ENCODE measurements around the gene IL22RA2.

IL22RA2 gene

DNA sequence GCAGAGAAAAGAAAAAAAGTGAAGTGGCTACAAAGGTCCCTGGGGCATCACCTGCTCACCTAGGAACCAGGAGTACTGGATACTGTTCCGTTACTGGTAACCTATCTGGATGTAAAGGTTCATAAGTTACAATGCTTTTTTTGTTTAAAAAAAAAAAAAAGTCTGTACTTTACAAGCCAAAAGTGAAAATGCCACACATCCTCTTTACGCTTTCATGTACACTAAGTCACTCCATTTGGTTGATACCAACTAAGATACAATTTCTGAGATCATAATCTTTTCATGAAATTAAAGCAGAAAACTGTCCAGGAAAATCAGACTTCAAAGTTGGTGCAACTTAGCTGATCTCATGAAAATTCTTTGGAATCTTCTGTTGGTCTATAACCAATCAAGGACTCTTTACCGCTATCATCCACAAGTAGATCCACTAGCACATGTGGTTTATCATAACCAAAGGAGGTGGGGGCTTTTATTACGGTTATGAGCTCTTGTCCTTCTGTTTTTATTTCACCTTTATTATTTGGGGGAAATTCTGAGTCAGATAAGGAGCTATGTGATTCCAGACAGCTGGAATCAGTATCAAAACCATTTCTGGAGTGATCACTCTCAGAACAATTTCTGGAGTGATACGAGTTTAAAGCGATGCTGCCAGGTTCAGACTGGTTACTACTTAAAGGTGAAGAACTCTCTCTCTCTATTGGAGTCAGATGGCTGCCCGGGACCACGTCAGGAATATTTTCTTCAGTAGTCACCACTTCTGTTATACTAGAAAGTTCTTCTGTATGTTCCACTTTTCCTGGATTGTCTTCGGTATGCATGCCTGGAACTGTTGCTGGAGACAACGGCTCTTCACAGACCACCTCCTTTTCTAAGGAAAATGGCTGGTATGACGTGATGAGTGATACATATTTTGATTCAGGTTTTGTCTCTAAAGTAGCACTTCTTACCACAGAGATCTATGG lies 24.5 kb upstream of the IL22RA2 start:
- DNase-seq (ENCODE audit: low read depth): no peak

DNA sequence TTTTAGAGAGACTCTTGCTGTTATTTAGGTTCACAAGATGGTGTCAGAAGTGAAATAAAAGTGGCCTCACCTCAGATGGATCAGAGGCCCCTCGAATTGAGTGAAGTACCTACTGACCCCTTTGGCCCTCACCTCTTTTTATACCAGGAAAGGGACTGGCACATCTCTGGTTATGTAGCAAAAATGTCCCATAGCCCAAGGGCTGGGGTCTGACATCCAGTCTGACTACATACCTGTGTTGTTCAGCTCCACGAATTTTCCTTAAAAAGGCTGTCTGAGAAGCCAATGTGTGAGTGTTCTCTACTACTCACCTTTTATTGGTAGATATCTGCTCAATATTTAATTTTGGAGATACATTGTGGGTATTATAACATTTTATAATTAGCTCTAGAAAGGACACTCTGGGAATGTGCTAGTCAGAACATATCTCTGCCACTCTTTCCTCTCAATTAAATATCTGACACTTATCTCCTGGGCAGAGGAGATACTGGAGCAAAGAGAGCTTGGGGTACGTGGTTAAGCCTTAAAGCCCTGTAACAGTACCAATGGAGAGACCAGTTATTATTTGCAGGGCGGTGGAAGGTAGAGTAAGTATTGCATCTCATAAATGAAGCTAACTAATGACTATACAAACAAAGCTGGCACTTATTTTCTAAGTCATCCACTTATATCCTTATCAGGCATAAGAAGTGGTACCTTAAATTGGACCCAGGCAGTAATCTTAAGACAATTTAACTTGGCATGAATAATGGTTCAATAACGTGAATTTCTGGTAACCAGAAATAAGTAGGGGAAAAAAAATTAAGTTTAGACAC lies 20.0 kb upstream of the IL22RA2 start:
- DNase-seq (ENCODE audit: low read depth): no peak

DNA sequence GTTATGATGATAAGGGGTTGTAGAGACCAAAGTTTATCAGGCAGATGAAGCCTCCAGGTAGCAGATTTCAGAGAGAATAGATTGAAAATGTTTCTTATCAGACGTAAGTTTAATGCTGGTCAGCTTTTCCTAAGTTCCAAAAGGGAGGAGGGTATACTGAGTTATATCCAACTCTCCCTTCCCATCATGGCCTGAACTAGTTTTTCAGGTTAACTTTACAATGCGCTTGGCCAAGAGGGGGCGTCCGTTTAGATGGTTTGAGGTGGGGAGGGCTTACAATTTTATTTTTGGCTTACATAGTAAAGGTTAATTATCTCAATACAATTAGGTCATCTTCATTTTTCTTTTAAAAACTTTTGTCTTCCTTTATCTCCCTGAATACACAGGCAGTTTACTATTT lies 19.4 kb upstream of the IL22RA2 start:
- no peak for DNase-seq (ENCODE audit: low read depth)

DNA sequence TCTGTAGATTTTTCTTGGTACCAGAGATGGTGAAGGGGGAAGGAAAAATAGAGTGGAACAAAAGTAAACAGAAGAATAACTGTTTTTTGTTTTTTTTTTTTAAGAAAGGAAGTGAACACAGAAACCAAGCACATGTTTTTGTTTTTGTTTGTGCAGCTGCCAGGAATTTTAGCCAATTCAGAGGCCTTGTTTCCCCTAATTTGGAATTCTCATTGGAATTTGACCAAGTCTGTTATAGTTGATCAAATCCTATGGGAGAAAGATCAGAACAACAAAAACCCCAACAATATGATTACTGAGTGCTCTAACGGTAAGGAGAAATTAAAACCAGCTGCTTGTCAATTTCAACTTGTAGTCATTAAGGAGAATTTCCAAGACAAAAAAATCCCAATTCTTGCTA lies 18.2 kb upstream of the IL22RA2 start:
- DNase-seq (ENCODE audit: low read depth): no peak

DNA sequence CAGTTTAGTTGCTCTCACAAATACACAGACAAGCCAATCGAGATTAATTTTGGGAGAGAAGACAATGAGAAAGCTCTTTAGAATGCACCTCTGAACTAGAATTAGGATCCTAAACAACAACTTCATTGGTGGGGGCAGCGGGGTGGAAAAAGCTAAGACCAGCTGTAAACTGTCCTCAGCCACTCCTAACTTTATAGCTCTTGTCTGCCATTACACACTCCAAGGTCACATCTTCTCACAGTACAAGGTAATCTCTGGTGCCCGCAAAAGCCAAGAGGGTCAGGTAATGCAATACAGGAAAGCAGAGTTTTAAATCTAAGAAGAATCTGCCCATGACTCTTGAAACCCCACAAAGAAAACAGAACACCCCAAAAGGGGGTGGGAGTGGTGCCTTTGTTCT lies 17.8 kb upstream of the IL22RA2 start:
- DNase-seq (ENCODE audit: low read depth): no peak

DNA sequence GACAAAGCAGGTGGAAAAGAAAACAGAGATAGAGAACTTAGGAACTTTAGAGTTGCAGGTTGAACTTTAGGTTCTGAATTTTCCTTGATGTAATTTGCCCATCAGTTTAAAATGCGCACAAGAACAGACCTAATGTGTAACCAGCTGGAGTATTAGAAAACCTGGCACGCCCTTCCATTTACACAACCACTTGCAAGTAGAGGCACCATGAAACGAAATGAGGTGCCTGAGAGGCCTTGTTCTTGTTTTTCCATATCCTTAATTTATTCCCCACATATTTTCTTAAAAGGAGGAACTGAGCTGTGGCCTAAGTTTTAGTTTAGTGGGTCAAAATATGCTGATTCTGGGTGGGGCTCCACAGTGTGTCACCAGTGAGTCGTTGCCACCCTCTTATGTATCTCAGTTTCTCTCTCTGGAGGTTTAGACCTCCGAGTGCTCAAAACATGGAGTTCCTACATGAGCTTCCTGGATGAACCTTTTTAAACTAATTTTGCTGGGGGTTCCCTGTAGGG lies 17.2 kb upstream of the IL22RA2 start:
- no peak for DNase-seq (ENCODE audit: low read depth)

DNA sequence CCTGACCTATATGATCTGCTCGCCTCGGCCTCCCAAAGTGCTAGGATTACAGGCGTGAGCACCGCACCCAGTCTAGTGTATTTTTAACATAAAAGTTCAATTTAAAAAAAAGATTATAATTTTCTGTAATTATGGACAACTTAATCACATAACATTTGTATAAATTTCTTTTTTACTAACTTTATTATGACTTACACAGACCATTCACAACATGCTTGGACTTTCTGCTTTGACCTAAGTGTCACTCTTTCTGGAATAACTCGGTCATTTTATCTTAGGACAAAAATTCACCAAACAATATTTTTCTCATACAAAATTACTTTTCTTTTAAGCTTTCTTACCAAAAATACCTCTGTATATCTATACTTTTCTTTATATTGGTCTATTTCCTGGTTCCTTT lies 15.4 kb upstream of the IL22RA2 start:
- DNase-seq (ENCODE audit: low read depth): no peak

DNA sequence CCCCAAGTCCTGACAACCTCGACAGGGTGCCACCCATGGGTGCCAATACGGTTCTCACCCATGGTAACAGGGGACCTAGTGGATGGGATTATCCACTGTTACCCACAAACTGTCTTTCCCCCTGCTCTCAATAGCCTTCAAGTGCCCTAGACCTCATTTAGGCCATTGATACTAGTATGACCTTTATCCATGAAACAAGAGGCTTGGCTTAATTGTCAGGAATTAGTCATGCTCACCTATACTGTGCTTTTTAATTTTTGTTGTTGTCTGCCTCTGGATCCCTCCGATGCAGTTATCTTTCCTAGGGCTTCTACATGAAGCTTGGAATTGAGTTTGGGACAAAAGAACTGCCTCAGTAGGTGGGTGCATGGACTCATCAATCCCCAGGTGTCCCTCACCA lies 11.8 kb upstream of the IL22RA2 start:
- DNase-seq (ENCODE audit: low read depth): no peak

DNA sequence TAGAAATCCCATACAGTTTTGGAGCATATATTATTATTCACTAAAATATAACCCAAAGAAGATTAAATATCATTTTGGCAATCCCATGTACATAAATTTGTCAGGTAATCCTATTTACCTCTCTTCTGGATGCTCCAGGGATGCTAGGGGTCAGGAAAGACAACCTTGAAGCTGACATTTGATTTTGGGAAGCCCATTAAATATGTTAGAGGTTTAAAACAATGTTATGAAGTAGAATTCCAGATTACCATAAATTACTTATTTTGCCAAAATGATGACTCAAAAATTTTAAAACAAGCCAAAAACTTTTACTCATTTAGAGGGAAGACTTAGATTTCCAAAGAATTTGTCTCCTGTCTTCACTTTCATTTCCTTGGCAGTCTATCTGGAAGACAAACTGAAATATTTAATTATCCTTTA lies 9.2 kb upstream of the IL22RA2 start:
- DNase-seq (ENCODE audit: low read depth): no peak

DNA sequence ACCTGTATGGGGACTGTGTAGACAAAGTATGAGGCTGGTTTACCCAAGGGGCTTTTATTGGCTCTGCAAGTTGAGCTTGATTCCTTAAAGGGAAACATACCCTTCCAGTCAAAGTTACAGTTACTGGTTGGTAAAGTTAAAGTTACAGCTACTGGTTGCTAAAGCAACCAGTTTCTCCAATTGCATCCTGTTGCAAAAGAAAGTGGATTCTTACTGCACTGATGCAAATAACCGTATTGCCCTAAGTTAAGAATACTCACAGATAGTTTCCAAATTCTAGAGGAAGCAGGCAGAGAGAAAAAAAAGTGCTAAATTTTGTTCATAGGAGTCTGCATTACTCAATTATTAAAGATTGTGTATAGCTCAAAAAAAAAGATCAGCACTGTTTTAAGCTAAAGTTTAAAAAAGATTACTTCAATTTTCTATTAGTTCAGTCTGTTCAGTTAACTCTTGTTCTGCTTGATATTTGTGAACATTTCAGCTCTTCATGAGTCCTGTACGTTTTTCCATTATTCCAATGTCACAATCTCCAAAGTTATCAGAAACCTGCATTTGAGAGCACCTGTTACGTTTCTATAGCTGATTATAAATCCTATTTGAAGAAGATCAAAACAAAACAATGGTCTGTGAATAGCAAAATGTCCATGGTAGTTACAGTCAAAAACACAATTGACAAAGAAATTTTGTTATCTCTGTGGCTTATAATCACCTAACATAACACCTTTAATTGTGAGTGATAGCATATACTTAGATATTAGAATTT lies 8.6 kb upstream of the IL22RA2 start:
- no peak for DNase-seq (ENCODE audit: low read depth)

DNA sequence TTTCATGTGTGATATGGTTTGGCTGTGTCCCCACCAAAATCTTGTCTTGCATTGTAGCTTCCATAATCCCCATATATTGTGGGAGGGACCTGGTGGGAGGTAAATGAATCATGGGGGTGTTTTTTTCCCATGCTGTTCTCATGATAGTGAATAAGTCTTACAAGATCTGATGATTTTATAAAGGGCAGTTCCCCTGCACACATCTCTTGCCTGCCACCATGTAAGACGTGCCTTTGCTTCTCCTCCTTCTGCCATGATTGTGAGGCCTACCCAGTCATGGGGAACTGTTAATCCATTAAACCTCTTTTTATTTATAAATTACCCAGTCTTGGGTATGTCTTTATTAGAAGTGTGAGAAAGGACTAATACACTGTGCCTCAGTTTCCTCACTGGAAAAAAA lies 4.2 kb upstream of the IL22RA2 start:
- DNase-seq (ENCODE audit: low read depth): no peak

DNA sequence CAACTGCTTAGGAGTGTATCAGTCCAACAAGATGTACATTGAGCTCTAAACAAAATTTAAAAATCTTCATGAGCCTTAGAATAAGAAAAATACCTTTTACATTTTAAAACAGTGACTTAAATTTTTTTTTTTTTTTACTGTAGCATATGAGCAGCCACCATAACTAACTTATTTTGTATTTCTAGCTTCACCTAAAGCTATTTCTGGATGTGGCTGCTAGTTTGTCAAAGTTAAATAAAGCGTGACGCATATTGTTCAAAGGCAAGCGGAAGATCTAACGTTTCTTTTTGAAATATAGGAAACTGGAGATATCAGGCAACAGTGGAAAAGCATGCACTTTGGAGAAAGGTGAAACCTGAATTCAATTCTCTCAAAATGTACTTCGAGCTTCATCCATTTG lies 3.3 kb upstream of the IL22RA2 start:
- DNase-seq (ENCODE audit: low read depth): no peak

DNA sequence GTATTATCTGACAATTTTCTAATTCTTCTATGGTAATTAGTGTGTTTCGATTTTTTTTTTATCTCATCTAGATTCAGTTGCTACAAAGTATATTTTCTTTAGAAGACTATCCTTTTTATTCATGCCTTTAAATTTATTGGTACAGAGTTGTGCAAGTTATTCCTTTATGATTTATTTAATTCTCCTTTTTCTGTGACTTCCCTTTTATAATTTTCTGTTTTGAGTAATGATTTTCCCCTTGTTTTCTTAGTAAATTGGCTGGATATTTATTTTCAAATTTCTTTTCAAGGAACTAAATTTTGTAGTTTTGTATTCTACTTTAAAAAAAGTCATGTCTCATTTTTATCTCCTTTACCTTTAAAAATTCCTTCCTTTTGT lies 2.4 kb upstream of the IL22RA2 start:
- no peak for DNase-seq (ENCODE audit: low read depth)

DNA sequence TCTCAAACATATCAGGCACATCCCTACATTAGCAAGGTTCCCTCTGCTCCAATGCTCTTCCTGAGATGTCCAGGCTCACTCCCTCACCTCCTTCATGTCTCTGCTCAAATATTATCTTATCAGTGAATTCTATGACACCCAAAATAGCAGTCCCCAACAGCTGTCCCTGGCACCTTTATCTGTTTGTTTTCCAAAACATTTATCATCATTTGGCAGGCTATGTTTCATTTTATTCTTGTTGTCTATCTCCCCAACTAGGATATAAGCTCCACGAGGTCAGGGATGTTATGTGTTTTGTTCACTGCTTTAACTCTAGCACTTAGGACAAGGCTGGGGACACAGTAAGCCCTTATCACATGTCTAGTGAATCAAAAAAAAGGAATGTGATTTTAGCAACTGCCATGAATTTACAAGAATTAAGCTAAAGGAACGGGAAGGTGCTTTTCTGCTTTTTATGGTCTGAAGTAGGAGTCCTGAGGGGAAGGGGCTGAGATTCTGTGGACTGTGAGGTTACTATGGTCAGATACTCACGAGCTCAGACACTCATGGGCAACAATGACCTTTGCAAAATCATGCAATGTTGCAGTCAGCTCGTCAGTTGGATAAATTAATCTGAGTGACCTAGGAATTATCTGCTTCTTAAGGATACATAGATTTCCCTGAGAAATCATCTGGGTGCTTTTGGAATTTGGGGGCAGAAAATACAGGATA lies 1.9 kb upstream of the IL22RA2 start:
- DNase-seq (ENCODE audit: low read depth): no peak

DNA sequence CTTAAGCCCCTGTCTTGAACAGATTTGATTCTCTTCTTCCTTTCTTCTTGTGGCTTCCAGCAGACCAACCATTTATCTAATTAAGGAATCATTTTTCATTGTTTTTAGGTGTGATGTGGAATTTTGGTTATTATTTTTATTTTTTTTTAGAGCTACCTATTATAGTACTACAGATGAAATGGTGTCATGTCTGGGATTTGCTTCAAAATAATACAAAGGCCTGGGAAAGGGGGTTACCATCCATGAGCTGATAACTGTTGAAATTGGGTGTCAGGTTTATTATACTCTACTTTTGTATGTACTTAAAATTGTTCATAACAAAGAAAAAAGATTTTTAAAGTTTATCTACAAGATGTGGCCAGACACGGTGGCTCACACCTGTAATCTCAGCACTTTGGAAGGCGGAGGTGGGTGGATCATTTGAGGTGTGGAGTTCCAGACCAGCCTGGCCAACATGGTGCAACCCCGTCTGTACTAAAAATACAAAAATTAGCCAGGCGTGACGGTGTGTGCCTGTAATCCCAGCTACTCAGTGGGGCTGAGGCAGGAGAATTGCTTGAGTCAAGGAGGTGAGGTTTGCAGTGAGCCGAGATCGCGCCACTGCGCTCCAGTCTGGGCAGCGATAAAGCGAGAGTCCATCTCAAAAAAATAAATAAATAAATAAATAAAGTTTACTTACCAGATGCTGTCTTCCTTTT lies 561 bp downstream of the IL22RA2 start:
- DNase-seq (ENCODE audit: low read depth): no peak

DNA sequence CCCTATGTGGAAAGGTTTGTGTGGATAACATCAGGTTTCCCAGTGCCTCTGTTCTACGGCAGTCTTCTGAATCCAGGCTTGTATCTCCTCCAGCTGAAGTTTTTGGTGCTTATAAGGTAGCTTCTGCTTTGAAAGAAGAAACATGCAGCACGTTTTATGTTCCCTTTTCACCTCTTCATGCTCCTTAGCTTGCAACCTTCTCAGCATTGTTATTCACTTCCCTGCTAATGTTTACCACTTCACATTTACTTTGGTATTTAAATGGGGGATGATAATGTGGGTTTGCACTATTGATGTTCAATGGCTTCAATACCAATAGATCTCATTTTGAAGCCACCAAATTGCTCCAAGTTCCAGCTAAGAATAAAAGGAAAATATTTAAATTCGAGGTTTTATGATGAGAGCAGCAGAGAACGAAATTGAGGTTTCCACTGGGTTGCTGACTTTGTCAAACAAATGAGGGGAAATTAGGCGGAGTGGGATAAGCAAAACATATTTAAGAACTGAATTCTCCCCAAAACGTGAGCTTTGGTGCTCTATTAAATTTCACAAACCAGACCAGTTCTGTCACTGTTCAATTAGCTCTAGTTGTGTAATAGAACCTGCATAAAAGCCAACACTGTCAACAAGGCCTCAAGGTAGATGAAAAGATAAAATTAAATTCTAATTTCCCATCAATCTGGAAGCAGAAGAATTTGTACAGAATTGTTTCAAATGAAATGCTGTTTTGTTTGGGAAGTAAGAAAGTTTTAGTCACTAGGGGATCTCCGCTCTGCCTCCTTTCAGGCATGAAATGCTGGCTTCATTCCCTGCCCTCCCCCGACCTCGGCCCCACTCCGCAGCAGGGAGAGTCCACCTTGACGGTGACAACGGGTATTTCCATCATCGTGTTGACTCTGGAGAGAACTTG lies 1.4 kb downstream of the IL22RA2 start:
- DNase-seq (ENCODE audit: low read depth): no peak

DNA sequence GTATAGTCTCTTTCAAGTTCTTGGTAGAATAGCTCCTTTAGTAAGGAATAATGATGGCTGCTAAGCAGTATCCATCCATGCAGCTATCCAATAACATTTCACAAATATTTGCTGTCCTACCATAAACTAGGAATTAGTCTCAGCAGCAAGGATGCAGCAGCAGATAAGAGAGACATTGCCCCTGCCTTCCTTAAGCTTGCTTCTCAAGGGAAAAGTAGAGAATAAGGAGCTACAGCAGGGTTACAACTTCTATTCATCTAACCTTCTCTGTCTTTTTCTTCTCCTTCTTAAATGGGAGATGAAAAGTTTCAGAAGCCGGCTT lies 2.4 kb downstream of the IL22RA2 start:
- DNase-seq (ENCODE audit: low read depth): no peak

DNA sequence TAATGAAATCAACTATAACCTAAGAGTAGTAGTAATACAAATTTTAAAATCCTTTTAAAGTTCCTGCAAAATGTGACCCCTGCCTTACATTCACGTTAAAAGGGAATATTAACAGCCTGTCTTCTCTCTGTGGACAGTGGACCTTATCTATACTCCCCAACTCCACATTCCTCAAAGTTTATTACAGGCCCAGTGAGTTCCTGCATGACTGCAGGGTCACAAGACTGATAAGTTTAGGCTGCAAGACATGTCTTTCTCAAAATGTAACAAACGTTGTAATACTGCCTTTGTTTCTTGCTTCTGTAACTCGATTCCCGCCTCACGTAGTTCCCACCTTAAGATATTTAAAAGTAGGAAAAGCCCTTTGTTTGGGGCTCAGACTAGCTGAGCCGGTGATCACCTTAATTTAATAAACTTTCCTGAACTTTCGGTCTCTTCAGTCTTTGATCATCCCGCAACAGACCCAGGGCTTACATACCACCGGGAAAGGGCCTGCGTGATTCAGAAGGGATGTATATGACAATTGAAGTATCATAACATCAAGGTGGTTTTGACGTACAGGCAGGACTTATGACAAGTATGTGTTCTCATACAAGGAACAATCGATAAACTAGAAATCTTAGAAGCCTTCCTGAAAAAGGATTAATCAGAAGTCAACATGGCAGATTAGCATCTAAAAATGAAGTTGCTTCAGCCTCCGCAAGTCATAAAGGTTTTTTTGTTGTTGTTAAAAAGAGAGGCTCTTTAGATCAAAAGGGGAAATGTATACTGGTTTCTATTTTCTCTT lies 3.0 kb downstream of the IL22RA2 start:
- DNase-seq (ENCODE audit: low read depth): no peak

DNA sequence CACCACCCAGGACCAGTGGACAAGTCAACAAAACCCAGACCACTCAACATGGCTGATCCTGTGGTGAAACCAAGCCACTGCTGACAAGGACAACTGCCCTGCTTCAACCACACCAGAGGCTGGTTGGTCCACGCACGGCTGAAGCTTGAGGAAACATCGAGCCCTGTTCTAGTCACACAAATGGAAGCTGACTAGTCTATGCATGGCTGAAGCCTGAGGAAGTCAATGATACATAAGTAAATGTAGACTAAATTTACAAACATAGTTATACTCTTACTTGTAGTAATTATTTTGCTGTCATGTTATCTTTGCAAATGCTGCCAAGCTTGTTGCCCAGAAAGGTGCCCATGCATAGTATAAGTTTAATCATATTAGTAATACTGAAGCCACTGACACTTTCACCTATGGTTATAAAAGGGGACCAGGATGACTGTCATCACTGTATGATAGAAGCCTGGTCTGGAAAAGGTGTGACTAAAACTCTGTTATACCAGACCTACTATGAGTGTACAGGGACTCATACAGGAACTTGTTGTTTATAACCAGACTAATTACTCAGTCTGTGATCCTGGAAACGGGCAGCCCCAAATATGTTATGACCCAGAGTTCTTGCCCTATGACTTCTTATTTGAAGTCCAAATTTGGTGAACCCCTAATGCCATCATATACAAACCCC lies 5.6 kb downstream of the IL22RA2 start:
- no peak for DNase-seq (ENCODE audit: low read depth)

Measured in stimulated activated CD8-positive, alpha-beta memory T cell treated with anti-CD3 and anti-CD28 coated beads, Interleukin-12 subunit alpha, Interleukin-12 subunit beta, amount 100 ng/mL, for 1 hour (primary cell).